NCI-H146 treated with DMSO at 0.1 percent for 48 hours (cell line): Measurements from ENCODE around the gene C15orf62.

Source experiments
- DNase-seq: peaks from one replicate; lab custom pipeline; 2025; ENCODE audit not compliant: unreplicated experiment; lab: John Stamatoyannopoulos, UW

The C15orf62 gene

GRCh38 chr15:40808861-40809450, 39.2 kb downstream of the C15orf62 start:
- no peak for DNase-seq

DNA sequence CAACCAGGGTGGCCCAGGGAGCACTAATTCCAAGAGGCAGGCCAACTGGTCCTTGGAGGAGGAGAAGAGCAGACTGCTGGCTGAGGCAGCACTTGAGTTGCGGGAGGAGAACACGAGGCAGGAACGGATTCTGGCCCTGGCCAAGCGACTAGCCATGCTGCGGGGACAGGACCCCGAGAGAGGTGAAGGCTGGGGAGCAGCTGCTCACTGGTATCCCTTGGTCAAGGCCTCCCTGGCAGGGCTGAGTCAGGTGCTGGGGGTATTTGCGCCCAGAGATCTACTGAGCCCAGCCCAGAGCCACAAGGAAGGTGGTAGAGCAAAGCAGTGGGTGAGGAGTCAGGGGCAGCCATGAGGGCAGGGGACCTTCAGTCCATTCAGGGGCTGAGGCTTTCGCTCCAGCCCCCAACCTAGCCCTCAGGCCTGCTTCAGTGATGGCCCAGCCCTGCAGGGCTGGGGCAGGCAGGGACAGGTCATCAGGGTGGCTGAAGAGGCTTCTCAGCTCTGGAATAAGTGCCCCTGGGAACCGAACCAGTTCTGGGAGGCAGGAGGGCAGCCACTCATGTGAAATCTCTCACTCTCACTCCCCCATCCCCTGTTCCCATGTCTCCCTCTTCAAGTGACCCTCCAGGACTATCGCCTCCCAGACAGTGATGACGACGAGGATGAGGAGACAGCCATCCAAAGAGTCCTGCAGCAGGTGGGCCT, 43.1 kb downstream of the C15orf62 start:
- no peak for DNase-seq

DNA sequence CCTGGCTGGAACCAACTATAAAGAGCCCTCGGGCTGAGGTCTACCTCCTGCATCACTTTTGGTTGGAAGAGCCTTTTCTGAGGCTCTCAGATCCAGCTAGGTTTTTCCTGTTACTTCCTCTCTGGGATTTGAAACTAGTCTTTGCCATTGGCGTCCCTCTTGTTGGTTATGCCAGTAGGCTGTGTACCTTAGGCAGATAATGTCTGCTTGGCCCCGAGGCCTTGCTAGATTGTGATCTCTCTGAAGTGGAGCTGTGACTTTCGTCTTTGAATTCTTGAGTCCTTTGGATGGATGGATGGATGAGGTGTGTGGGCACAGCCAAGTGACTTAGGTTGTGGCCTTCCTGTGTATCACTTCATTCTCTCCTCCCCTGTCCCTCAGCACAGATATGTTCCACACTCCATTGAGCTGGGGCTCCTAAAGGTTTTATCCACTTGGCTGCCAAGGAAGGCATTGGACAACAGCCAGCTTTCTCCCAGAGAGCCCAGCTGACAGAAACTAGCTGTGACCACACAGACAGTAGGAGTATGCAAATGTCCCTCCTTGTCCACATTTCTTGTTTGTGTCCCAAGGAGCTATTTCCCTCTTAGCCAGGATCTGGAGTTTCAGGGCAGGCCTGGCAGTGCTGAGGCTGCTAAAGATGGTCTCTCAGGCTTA, 45.4 kb downstream of the C15orf62 start:
- DNase-seq: no peak

DNA sequence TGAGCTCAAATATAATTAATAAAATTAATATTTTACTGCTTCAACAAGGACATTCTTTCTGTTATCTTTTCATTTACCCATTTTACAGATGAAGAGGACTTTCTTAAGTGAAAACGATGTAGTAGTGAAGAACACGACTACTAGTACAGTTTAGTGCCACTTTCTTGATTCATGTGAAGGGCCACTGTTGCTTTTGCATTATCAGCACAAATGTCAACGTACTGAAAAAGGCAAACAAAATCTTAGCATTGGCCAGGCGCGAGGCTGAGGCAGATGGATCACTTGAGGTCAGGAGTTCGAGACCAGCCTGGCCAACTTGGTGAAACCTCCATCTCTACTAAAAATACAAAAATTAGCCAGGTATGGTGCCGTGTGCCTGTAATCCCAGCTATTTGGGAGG, 49.3 kb downstream of the C15orf62 start:
- no peak for DNase-seq

- no peak for DNase-seq
These were observed 51.4 kb downstream of the C15orf62 start for GRCh38 chr15:40821195-40821594.
